ENCODE data around the gene APBB1.

- TF ChIP-seq POLR2A (IDR thresholded peaks at IDR 0.05; ENCODE audit: low read length) (no peak), GATA1 (IDR thresholded peaks at IDR 0.05; ENCODE audit: low read depth, low read length) (no peak)
These were observed 24.8 kb downstream of the APBB1 start for GRCh38 chr11:6393989-6394670.
